Transverse colon (tissue), 4 donors: ENCODE results near the gene DDRGK1. TPM values are rescaled to one million over a fixed set of nuclear protein-coding genes. Genes with fewer than 3 reads are reported as not detected.

Source experiments
- DNase-seq: peaks from one replicate; pipeline ENCODE4 v3.0.0-alpha.2; 2019
- H3K27ac ChIP-seq, 4 donors: fragments of 200-600 bp; sonication (generic); 2 replicates each; pipeline ENCODE4 v1.5.1; 2016 to 2018; ENCODE audit warnings: inconsistent platforms in 4 of 4
- H3K27me3 ChIP-seq: fragments of 200-600 bp; sonication (generic); 2 replicates; pipeline ENCODE4 v1.5.1; 2017; ENCODE audit warnings: inconsistent platforms
- H3K36me3 ChIP-seq, 4 donors: fragments of 200-600 bp; sonication (generic); 2 replicates each; pipeline ENCODE4 v1.5.1; 2017 to 2019; ENCODE audit warnings: inconsistent platforms in 4 of 4
- H3K4me1 ChIP-seq, 4 donors: fragments of 200-600 bp; sonication (generic); 2 replicates each; pipeline ENCODE4 v1.5.1; 2017 to 2020; ENCODE audit warnings: inconsistent platforms in 4 of 4
- H3K4me3 ChIP-seq, 4 donors: fragments of 200-600 bp; sonication (generic); 1 replicate in 1 of 4; 2 replicates in 3 of 4; pipeline versions ENCODE4 v1.5.1 to v1.6.1; 2017 to 2019; ENCODE audit warnings: inconsistent platforms in 4 of 4
- H3K9me3 ChIP-seq, 2 donors: fragments of 200-600 bp; sonication (generic); 2 replicates each; pipeline ENCODE4 v1.5.1; 2017 to 2019; ENCODE audit warnings: inconsistent platforms in 2 of 2
- CTCF ChIP-seq, 5 experiments: fragments of 200-600 bp in 3 of 5; fragments of 450-650 bp in 2 of 5; sonication (generic) in 3 of 5; IDR thresholded peaks; 1 replicate in 2 of 5; 2 replicates in 3 of 5; pipeline ENCODE4 v1.5.1; 2016 to 2017; ENCODE audit warnings: antibody characterized with exemption in 5 of 5, inconsistent platforms in 3 of 5, mild to moderate bottlenecking in 2 of 5, moderate library complexity in 1 of 5
- EP300 ChIP-seq: sonication (generic); formaldehyde crosslinking; IDR thresholded peaks from one replicate; pipeline ENCODE4 v1.6.1; 2017; ENCODE audit warnings: antibody characterized with exemption, low read depth
- POLR2A ChIP-seq: fragments of 450-650 bp; IDR thresholded peaks from one replicate; pipeline ENCODE4 v1.6.1; 2016; ENCODE audit warnings: antibody characterized with exemption, mild to moderate bottlenecking, moderate library complexity
- POLR2AphosphoS5 ChIP-seq, 3 donors: sonication (generic); formaldehyde crosslinking; IDR thresholded peaks; one replicate each; pipeline ENCODE4 v1.6.1; 2016; ENCODE audit warnings: antibody characterized with exemption in 3 of 3
- WGBS, 2 donors: methylation state at CpG; one replicate each; pipeline ENCODE4 v1.1.5; 2018; ENCODE audit warnings: low coverage in 1 of 2; 5-methylcytosine and 5-hydroxymethylcytosine counted together
- in situ Hi-C, 4 donors: fragments of 200-750 bp; cut with MboI; loops; one replicate each; pipeline versions ENCODE4 v1.15.0 to v1.15.1; 2017; ENCODE audit warnings: low sequenced_read_pairs in 3 of 4, low pct_ligation_motif_present in 1 of 4, low pct_unique_long_range_greater_than_20kb in 1 of 4
- intact Hi-C: fragments of 100-400 bp; cut with DNase I; formaldehyde crosslinking; loops from one replicate; pipeline ENCODE4 v1.15.1; 2023; ENCODE audit warnings: low total_unique reads
- total RNA-seq, 4 donors: library from RNA; depleted of rRNA; stranded (reverse); fragments of >200 nt; gene quantifications; one replicate each; pipeline ENCODE4 v1.1.0, GENCODE V29; 2016

DDRGK1 gene
- total RNA-seq, 4 donors from 2014 or later = 47.0 to 85.6 (median 80.4) TPM

- in situ Hi-C loops = no loop called here
- Histone ChIP-seq H3K27ac (no peak overlapping the region), H3K27me3 (peaks cover 84% of the 10 kb centered on the region), H3K4me1 (peaks cover 6 to 25% (median 18%) of the 10 kb centered on the region in 4 donors), H3K9me3 (no peaks in the 10 kb centered on the region), H3K4me3 (peak overlapping the region; percentile 47 to 83 (median 61)), H3K36me3 (no peaks in the 10 kb centered on the region)
- DNase-seq = no peak
- 6% methylated on average over 37 of the region's 59 CpGs; no CpG with 5 or more reads in 1 of the 2 donors for WGBS, 2 donors
- intact Hi-C loops = no loop called here
- TF ChIP-seq CTCF (IDR thresholded peaks at IDR 0.05) (no peak), POLR2AphosphoS5 (IDR thresholded peaks at IDR 0.05) (no peak), EP300 (no peak), POLR2A (no peak)
These were observed 33.6 kb upstream of the DDRGK1 start for GRCh38 chr20:3237958-3238615.

GRCh38 chr20:3237011-3237957 is 32.8 kb upstream of the DDRGK1 start:
- intact Hi-C loops (no loop called here), in situ Hi-C loops (no loop called here)
- no peak for DNase-seq
- H3K27ac ChIP-seq = no peak overlapping the region
- H3K27me3 ChIP-seq = peaks cover 76% of the 10 kb centered on the region
- peaks cover 6 to 25% (median 18%) of the 10 kb centered on the region in 4 donors for H3K4me1 ChIP-seq
- H3K36me3 ChIP-seq = no peaks in the 10 kb centered on the region
- TF ChIP-seq CTCF (IDR thresholded peaks at IDR 0.05) (no peak), POLR2AphosphoS5 (IDR thresholded peaks at IDR 0.05) (no peak), POLR2A (no peak), EP300 (no peak)
- H3K4me3 ChIP-seq = peak overlapping the region in 1 of 4 donors; percentile 83
- H3K9me3 ChIP-seq = no peaks in the 10 kb centered on the region
- WGBS, 2 donors = 60 to 63% methylated on average over 1 to 24 of the region's 25 CpGs

- TF ChIP-seq POLR2A (no peak), EP300 (no peak), CTCF (IDR thresholded peaks at IDR 0.05) (no peak), POLR2AphosphoS5 (IDR thresholded peaks at IDR 0.05) (no peak)
- Histone ChIP-seq H3K4me1 (peaks cover 6 to 25% (median 18%) of the 10 kb centered on the region in 4 donors), H3K9me3 (no peaks in the 10 kb centered on the region), H3K4me3 (no peak overlapping the region), H3K27me3 (peaks cover 62% of the 10 kb centered on the region), H3K36me3 (no peaks in the 10 kb centered on the region), H3K27ac (no peak overlapping the region)
- intact Hi-C loops (no loop called here), in situ Hi-C loops (no loop called here)
- WGBS, 2 donors = 63% methylated on average over 4 of the region's 4 CpGs; no CpG with 5 or more reads in 1 of the 2 donors
- no peak for DNase-seq
These were observed 31.3 kb upstream of the DDRGK1 start for GRCh38 chr20:3235666-3236324.

GRCh38 chr20:3233991-3234498 is 29.6 kb upstream of the DDRGK1 start:
- Histone ChIP-seq H3K4me3 (no peak overlapping the region), H3K27ac (no peak overlapping the region), H3K27me3 (peaks cover 45% of the 10 kb centered on the region), H3K36me3 (no peaks in the 10 kb centered on the region), H3K4me1 (peaks cover 6 to 14% (median 11%) of the 10 kb centered on the region in 4 donors), H3K9me3 (no peaks in the 10 kb centered on the region)
- intact Hi-C loops = no loop called here
- TF ChIP-seq CTCF (IDR thresholded peaks at IDR 0.05) = no peak
- TF ChIP-seq POLR2AphosphoS5 (IDR thresholded peaks at IDR 0.05) = no peak
- TF ChIP-seq EP300 = no peak
- TF ChIP-seq POLR2A = no peak
- WGBS, 2 donors = 90% methylated on average over 25 of the region's 25 CpGs; no CpG with 5 or more reads in 1 of the 2 donors
- DNase-seq = no peak
- in situ Hi-C loops = no loop called here
